ENCODE results near the gene NUAK2. TPM values are rescaled to one million over a fixed set of nuclear protein-coding genes. Genes with fewer than 3 reads are reported as not detected.

NUAK2 gene
- total RNA-seq, 1 donor = 12.1 TPM

DNA sequence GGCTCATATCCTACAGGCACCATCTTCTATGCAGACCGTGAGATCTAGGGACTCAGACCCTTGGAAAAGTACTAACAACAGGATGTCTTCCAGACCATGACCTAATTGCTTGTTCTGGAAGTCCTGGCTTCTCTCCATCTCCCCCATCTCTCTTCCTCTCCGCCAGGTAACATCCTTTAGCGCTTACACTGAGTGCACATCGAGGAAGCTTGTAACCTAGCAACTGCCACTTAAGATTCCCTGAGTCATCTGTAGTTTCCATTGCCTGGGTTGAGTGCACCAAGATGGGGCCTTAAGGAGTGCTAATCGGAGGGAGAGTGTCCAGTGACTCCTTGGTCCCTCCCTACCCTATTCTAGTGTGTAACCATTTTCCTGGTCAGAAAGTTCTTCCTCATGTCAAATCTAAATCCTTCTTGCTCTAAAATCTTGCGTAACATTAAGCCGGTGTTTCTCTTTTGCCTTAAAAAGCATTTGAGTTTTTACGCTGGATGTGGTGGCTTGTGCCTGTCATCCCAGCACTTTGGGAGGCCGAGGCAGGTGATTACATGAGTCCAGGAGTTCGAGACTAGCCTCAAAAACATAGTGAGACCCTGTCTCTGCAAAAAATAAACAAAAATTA is 25.5 kb upstream of the NUAK2 start:
- DNase-seq (ENCODE audit: low read depth) = no peak
- TF ChIP-seq, protein P1, sequence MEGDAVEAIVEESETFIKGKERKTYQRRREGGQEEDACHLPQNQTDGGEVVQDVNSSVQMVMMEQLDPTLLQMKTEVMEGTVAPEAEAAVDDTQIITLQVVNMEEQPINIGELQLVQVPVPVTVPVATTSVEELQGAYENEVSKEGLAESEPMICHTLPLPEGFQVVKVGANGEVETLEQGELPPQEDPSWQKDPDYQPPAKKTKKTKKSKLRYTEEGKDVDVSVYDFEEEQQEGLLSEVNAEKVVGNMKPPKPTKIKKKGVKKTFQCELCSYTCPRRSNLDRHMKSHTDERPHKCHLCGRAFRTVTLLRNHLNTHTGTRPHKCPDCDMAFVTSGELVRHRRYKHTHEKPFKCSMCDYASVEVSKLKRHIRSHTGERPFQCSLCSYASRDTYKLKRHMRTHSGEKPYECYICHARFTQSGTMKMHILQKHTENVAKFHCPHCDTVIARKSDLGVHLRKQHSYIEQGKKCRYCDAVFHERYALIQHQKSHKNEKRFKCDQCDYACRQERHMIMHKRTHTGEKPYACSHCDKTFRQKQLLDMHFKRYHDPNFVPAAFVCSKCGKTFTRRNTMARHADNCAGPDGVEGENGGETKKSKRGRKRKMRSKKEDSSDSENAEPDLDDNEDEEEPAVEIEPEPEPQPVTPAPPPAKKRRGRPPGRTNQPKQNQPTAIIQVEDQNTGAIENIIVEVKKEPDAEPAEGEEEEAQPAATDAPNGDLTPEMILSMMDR (IDR thresholded peaks at IDR 0.05; ENCODE audit: insufficient read depth, low read depth, low read length) = no peak
- no peak overlapping the region for H3K4me3 ChIP-seq (ENCODE audit: low read depth, low read length)

DNA sequence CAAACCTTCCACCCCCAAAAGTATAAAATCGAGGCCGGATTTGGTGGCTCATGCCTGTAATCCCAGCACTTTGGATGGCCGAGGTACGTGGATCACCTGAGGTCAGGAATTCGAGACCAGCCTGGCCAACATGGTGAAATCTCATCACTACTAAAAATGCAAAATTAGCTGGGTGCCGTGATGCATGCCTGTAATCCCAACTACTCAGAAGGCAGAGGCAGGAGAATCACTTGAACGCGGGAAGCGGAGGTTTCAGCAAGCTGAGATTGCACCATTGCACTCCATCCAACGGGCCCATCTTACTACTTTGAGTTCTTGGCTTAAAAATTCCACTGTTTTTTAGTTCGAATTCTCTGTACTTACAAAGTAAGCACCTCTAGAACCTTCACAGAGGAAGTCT is 24.2 kb upstream of the NUAK2 start:
- H3K4me3 ChIP-seq (ENCODE audit: low read depth, low read length) = no peak overlapping the region
- DNase-seq (ENCODE audit: low read depth) = no peak
- TF ChIP-seq, protein P1 (IDR thresholded peaks at IDR 0.05; ENCODE audit: insufficient read depth, low read depth, low read length) = no peak

DNA sequence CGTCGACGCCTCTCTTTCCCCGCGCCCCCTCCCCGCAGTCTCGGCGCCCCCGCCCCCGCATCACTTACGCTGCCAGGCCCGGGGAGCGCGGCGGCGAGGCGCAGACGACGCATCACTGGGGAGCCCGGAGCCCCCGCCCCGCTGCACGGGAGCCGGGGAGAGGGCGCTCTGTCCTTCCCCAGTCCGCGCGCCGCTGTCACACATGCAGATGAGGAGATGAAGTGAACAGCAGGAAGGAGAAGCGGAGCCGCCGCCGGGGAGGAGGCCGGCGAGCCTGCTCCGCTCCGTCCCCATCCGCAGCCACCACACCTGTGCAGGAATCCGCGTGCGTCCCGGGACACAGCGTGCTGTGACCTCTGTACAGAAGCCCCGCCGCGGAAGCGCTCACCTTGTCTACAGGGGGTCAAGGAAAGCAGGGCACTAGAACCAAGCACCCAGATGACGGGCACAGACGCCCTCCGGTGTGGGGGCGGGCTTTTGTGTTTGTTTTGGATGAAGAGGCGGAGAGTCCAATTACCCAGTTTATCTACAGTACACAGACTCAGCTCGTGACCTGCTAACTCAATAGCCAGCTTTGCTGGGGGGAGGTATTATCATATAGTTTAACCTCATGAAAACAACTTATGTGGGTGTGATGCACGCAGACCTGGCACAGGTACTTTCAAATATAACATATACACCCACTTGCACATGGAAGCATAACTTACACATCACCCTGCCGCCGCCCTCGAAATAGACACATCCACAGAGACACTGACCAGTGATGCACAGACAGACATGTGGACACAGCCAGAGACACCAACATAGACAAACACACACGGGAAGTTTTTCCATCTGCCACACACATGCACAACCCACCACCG is 22.8 kb upstream of the NUAK2 start:
- H3K4me3 ChIP-seq (ENCODE audit: low read depth, low read length) = no peak overlapping the region
- DNase-seq (ENCODE audit: low read depth) = no peak
- TF ChIP-seq, protein P1 (IDR thresholded peaks at IDR 0.05; ENCODE audit: insufficient read depth, low read depth, low read length) = no peak

DNA sequence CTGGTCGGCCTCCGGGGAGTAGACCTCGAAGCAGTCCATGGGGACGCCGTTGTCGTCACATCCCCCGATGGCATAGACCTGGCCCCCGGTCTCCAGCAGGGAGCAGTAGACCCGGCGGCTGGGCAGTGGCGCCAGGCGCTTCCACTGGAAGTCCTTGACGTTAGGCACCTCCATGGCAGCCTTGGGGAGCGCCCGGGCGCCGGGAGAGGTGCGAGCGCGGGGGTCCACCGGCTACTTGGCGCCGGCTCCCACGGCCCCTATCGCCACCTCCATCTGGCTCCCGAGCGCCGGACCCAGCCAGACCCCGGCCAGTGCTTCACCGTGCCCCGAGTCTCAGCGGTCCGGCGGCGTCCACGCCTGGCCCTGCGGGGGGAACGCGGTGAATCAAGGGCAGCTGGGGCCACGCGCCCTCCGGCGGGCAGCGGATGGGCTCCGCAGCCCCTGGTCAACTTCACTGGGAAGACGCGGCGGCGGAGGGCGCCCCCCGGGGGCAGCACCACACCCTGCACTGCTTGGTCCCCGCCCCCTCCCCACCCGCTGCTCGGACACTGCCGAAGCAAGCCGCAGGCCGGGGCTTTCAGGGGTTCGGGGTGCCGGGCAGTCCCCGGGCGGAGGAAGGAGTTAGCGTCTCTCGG is 22.0 kb upstream of the NUAK2 start:
- no peak for DNase-seq (ENCODE audit: low read depth)
- H3K4me3 ChIP-seq (ENCODE audit: low read depth, low read length) = no peak overlapping the region
- TF ChIP-seq, protein P1 (IDR thresholded peaks at IDR 0.05; ENCODE audit: insufficient read depth, low read depth, low read length) = no peak

DNA sequence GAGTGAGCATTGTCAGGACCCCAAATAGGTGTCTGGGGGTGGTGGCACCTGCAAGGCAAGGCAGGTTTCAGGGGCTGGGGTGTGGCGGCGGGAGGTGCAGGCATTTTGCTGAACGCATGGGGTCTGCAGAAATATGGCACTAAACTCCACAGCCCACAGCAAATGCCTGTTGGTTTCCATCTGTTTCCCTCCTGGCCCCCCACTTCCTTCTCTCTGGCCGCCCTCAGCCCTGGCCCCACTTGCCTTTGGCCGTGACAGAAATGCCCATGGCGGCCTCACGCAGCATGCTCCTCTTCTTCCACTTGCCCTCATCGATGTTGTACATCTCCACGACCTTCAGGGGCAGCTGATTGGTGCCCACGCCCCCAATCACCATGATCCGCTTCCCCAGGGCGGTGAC is 21.4 kb upstream of the NUAK2 start:
- TF ChIP-seq, protein P1 (IDR thresholded peaks at IDR 0.05; ENCODE audit: insufficient read depth, low read depth, low read length) = no peak
- DNase-seq (ENCODE audit: low read depth) = no peak
- H3K4me3 ChIP-seq (ENCODE audit: low read depth, low read length) = no peak overlapping the region

DNA sequence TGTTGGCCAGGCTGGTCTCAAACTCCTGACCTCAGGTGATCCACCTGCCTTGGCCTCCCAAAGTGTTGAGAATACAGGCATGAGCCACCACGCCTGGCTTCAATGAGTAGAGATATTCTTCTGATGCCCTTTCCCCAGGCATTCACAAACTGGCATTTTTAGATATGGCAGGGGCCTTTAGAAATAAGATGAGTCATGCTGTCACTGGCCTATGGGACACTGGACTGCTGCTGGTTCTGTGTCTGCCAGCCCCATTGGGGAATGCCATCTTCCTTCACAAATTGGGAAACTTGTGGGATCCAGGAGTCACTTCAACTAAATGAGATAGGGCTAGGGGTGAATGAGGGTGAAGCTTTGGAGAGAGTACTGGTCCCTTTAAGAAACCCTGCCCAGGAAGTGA is 19.1 kb upstream of the NUAK2 start:
- TF ChIP-seq, protein P1 (IDR thresholded peaks at IDR 0.05; ENCODE audit: insufficient read depth, low read depth, low read length) = no peak
- no peak for DNase-seq (ENCODE audit: low read depth)
- H3K4me3 ChIP-seq (ENCODE audit: low read depth, low read length) = no peak overlapping the region

Data from fibroblast of villous mesenchyme (primary cell).